ENCODE data around the gene PREX1.

PREX1 gene

DNA sequence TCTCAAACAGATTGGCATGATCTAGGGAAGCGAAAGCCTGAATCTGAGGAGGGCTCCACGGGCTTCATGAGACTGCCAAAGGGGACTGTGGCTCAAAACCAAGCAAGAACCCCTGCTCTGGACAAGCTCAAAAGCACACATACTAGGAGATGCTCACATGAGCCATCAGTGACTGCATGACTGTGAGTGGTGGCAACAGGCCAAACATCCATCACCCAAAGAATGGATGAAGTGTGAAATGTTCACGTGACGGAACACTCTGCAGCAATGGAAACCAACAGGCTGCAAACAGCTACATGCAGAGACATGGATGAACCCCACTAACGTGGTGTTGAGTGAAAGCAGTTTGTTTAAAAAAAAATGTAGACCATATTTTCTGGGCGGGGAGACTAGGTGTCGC lies 136.3 kb downstream of the PREX1 start:
- H2BK120ac ChIP-seq (ENCODE audit: low read depth, low read length): no peak overlapping the region
- no CpG with 5 or more reads among the region's 7 CpGs for WGBS, 2 donors (ENCODE audit: extremely low coverage in 2 of 2, insufficient read length in 2 of 2, insufficient replicate concordance in 1 of 2)
- H3K4ac ChIP-seq (ENCODE audit: low read length): no peak overlapping the region
- no peak overlapping the region for H4K91ac ChIP-seq (ENCODE audit: low read depth, low read length, poor library complexity)
- no peaks in the 10 kb centered on the region for H3K9me3 ChIP-seq (replicated peaks in 1 of 2; ENCODE audit: control insufficient read depth in 2 of 2, insufficient read depth in 1 of 2, low read depth in 1 of 2, low read length in 2 of 2)
- no peak overlapping the region for H3K27ac ChIP-seq (replicated peaks; ENCODE audit: low read length)
- H2BK5ac ChIP-seq (ENCODE audit: low read length): no peak overlapping the region
- H3K14ac ChIP-seq (ENCODE audit: low read length): no peak overlapping the region
- H3K4me2 ChIP-seq (ENCODE audit: insufficient read depth, low read length, poor library complexity, severe bottlenecking): no peak overlapping the region
- no peaks in the 10 kb centered on the region for H3K79me1 ChIP-seq (ENCODE audit: low read depth, low read length)
- no peak overlapping the region for H2BK12ac ChIP-seq (ENCODE audit: low read length)
- no peak overlapping the region for H3K23ac ChIP-seq (ENCODE audit: low read depth, low read length, poor library complexity)
- H3K27me3 ChIP-seq (ENCODE audit: control insufficient read depth in 3 of 3, insufficient read depth in 3 of 3, low read depth in 1 of 3, low read length in 3 of 3): no peaks in the 10 kb centered on the region
- H3K4me1 ChIP-seq (ENCODE audit: control insufficient read depth in 2 of 2, insufficient read depth in 1 of 2, low read depth in 1 of 2, low read length in 2 of 2): peaks cover 0 to 2% of the 10 kb centered on the region in 2 donors
- H2BK15ac ChIP-seq (ENCODE audit: low read length): peak overlapping the region; percentile 27
- peaks cover 0 to 98% of the 10 kb centered on the region in 2 donors for H3K36me3 ChIP-seq (replicated peaks in 1 of 2; ENCODE audit: control insufficient read depth in 2 of 2, insufficient read depth in 2 of 2, low read length in 2 of 2)
- no peak overlapping the region for H3K18ac ChIP-seq (ENCODE audit: low read length)
- H3K9ac ChIP-seq (ENCODE audit: low read depth, low read length, poor library complexity): peak overlapping the region; percentile 40
- no peak for DNase-seq (ENCODE audit: low spot score)
- no peak overlapping the region for H4K8ac ChIP-seq (ENCODE audit: low read depth, low read length)
- H3K4me3 ChIP-seq (ENCODE audit: low read length in 2 of 2): no peak overlapping the region
- no peak overlapping the region for H2AFZ ChIP-seq (ENCODE audit: low read length)
- H2AK5ac ChIP-seq (ENCODE audit: low read depth, low read length): no peak overlapping the region

DNA sequence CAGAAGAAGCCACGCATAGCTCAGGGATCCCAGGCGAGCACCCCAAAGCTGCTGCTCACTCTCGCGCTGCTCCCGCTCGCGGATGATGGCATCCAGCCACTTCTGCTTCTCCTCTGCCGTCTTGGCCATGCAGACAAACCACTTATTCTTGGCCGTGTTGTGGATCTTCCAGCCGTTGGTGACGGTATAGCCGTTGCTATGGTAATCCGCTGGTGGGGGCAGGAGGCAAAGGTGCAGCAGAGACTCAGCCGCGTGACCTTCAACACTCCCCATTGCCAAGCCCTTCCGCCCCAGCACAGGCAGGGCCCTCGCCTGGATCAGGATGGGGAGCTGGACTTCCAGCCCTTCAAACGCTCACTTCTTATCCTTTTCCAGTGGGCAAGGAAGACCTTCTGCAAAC lies 136.9 kb downstream of the PREX1 start:
- no peak overlapping the region for H3K27ac ChIP-seq (replicated peaks; ENCODE audit: low read length)
- H3K4ac ChIP-seq (ENCODE audit: low read length): no peak overlapping the region
- WGBS, 2 donors (ENCODE audit: extremely low coverage in 2 of 2, insufficient read length in 2 of 2, insufficient replicate concordance in 1 of 2): no CpG with 5 or more reads among the region's 18 CpGs

DNA sequence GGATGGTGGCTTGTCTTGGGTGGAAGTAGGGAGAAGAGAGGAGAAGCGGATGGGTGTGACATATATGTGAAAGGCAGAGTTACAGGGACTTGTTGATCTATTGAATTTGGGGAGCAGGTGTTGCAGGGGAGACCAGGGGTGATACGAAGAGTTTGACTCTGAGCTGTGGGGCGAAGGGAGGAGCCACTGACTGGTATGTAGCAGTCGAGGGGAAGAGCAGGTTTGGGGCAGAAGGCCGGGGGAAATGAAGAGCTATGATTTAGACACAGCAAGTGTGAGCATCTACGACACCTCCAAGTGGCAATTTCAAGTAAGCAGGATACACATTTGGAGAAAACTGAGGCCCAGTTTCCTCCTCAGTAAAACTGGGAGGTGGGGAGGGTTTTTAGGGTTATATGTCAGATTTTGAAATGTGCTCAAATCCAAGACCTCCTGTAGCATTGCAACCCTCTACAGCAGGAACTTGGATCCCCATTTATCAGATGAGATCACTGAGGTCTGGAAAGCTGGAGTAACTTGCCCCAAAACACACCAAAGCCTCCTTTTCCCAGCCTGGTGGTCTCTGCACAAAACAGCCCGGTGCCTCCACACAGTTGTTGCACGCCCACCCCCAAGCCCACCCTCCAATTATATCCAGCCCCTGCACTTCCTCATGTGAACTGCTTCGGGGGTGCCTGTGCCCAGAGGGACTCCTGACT lies 137.8 kb downstream of the PREX1 start:
- WGBS, 2 donors (ENCODE audit: extremely low coverage in 2 of 2, insufficient read length in 2 of 2, insufficient replicate concordance in 1 of 2): no CpG with 5 or more reads among the region's 9 CpGs
- H2BK5ac ChIP-seq (ENCODE audit: low read length): no peak overlapping the region
- H3K36me3 ChIP-seq (replicated peaks in 1 of 2; ENCODE audit: control insufficient read depth in 2 of 2, insufficient read depth in 2 of 2, low read length in 2 of 2): peaks cover 0 to 98% of the 10 kb centered on the region in 2 donors
- DNase-seq (ENCODE audit: low spot score): no peak
- H4K8ac ChIP-seq (ENCODE audit: low read depth, low read length): no peak overlapping the region
- H3K9ac ChIP-seq (ENCODE audit: low read depth, low read length, poor library complexity): no peak overlapping the region
- H3K27me3 ChIP-seq (ENCODE audit: control insufficient read depth in 3 of 3, insufficient read depth in 3 of 3, low read depth in 1 of 3, low read length in 3 of 3): no peaks in the 10 kb centered on the region
- H2AFZ ChIP-seq (ENCODE audit: low read length): no peak overlapping the region
- no peak overlapping the region for H2BK12ac ChIP-seq (ENCODE audit: low read length)
- H4K91ac ChIP-seq (ENCODE audit: low read depth, low read length, poor library complexity): no peak overlapping the region
- H3K9me3 ChIP-seq (replicated peaks in 1 of 2; ENCODE audit: control insufficient read depth in 2 of 2, insufficient read depth in 1 of 2, low read depth in 1 of 2, low read length in 2 of 2): no peaks in the 10 kb centered on the region
- H3K18ac ChIP-seq (ENCODE audit: low read length): no peak overlapping the region
- H3K27ac ChIP-seq (replicated peaks; ENCODE audit: low read length): no peak overlapping the region
- H3K79me1 ChIP-seq (ENCODE audit: low read depth, low read length): no peaks in the 10 kb centered on the region
- H3K4me3 ChIP-seq (ENCODE audit: low read length in 2 of 2): no peak overlapping the region
- peaks cover 0 to 5% of the 10 kb centered on the region in 2 donors for H3K4me1 ChIP-seq (ENCODE audit: control insufficient read depth in 2 of 2, insufficient read depth in 1 of 2, low read depth in 1 of 2, low read length in 2 of 2)
- H3K4ac ChIP-seq (ENCODE audit: low read length): no peak overlapping the region
- no peak overlapping the region for H2BK120ac ChIP-seq (ENCODE audit: low read depth, low read length)
- H3K23ac ChIP-seq (ENCODE audit: low read depth, low read length, poor library complexity): no peak overlapping the region
- no peak overlapping the region for H3K4me2 ChIP-seq (ENCODE audit: insufficient read depth, low read length, poor library complexity, severe bottlenecking)
- no peak overlapping the region for H2BK15ac ChIP-seq (ENCODE audit: low read length)
- no peak overlapping the region for H2AK5ac ChIP-seq (ENCODE audit: low read depth, low read length)
- H3K14ac ChIP-seq (ENCODE audit: low read length): no peak overlapping the region

More for the DNA sequence above, 136.9 kb downstream of the PREX1 start:
- H3K4me2 ChIP-seq (ENCODE audit: insufficient read depth, low read length, poor library complexity, severe bottlenecking): no peak overlapping the region
- no peaks in the 10 kb centered on the region for H3K79me1 ChIP-seq (ENCODE audit: low read depth, low read length)
- no peak overlapping the region for H3K14ac ChIP-seq (ENCODE audit: low read length)
- no peak overlapping the region for H3K4me3 ChIP-seq (ENCODE audit: low read length in 2 of 2)
- H4K91ac ChIP-seq (ENCODE audit: low read depth, low read length, poor library complexity): no peak overlapping the region
- no peak for DNase-seq (ENCODE audit: low spot score)
- H3K9me3 ChIP-seq (replicated peaks in 1 of 2; ENCODE audit: control insufficient read depth in 2 of 2, insufficient read depth in 1 of 2, low read depth in 1 of 2, low read length in 2 of 2): no peaks in the 10 kb centered on the region
- H2AK5ac ChIP-seq (ENCODE audit: low read depth, low read length): no peak overlapping the region
- H4K8ac ChIP-seq (ENCODE audit: low read depth, low read length): no peak overlapping the region
- no peak overlapping the region for H2BK120ac ChIP-seq (ENCODE audit: low read depth, low read length)
- no peak overlapping the region for H3K23ac ChIP-seq (ENCODE audit: low read depth, low read length, poor library complexity)
- H2BK5ac ChIP-seq (ENCODE audit: low read length): no peak overlapping the region
- peaks cover 0 to 5% of the 10 kb centered on the region in 2 donors for H3K4me1 ChIP-seq (ENCODE audit: control insufficient read depth in 2 of 2, insufficient read depth in 1 of 2, low read depth in 1 of 2, low read length in 2 of 2)
- no peak overlapping the region for H3K18ac ChIP-seq (ENCODE audit: low read length)
- no peak overlapping the region for H2BK15ac ChIP-seq (ENCODE audit: low read length)
- no peaks in the 10 kb centered on the region for H3K27me3 ChIP-seq (ENCODE audit: control insufficient read depth in 3 of 3, insufficient read depth in 3 of 3, low read depth in 1 of 3, low read length in 3 of 3)
- H2AFZ ChIP-seq (ENCODE audit: low read length): no peak overlapping the region
- peaks cover 0 to 98% of the 10 kb centered on the region in 2 donors for H3K36me3 ChIP-seq (replicated peaks in 1 of 2; ENCODE audit: control insufficient read depth in 2 of 2, insufficient read depth in 2 of 2, low read length in 2 of 2)
- no peak overlapping the region for H3K9ac ChIP-seq (ENCODE audit: low read depth, low read length, poor library complexity)
- H2BK12ac ChIP-seq (ENCODE audit: low read length): no peak overlapping the region

DNA sequence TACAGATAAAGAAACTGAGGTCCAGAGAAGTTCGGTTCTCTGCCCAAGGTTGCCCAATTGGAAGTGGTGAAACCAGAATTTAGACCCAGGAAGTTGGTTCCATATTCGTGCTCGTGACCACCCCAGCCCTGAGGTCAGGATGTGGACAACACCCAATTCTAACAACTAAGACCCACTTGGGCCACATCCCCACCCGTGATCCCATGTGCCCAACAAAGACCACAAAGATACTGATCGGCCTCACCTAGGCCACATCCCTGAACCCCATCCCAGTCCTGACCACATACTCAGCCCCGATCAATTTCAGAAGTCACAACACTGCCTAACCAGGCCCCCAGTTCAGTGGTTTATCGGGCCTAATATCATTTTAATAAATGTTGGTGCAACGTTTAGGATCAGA lies 138.4 kb downstream of the PREX1 start:
- Histone ChIP-seq H3K4me1 (ENCODE audit: control insufficient read depth in 2 of 2, insufficient read depth in 1 of 2, low read depth in 1 of 2, low read length in 2 of 2) (peaks cover 0 to 9% of the 10 kb centered on the region in 2 donors), H3K36me3 (replicated peaks in 1 of 2; ENCODE audit: control insufficient read depth in 2 of 2, insufficient read depth in 2 of 2, low read length in 2 of 2) (peaks cover 0 to 98% of the 10 kb centered on the region in 2 donors), H3K18ac (ENCODE audit: low read length) (no peak overlapping the region), H3K4me2 (ENCODE audit: insufficient read depth, low read length, poor library complexity, severe bottlenecking) (no peak overlapping the region), H3K9me3 (replicated peaks in 1 of 2; ENCODE audit: control insufficient read depth in 2 of 2, insufficient read depth in 1 of 2, low read depth in 1 of 2, low read length in 2 of 2) (no peaks in the 10 kb centered on the region), H3K4me3 (ENCODE audit: low read length in 2 of 2) (no peak overlapping the region), H3K27ac (replicated peaks; ENCODE audit: low read length) (no peak overlapping the region), H2BK120ac (ENCODE audit: low read depth, low read length) (no peak overlapping the region), H3K27me3 (ENCODE audit: control insufficient read depth in 3 of 3, insufficient read depth in 3 of 3, low read depth in 1 of 3, low read length in 3 of 3) (no peaks in the 10 kb centered on the region), H4K91ac (ENCODE audit: low read depth, low read length, poor library complexity) (no peak overlapping the region), H2BK5ac (ENCODE audit: low read length) (no peak overlapping the region), H3K9ac (ENCODE audit: low read depth, low read length, poor library complexity) (no peak overlapping the region), H2AFZ (ENCODE audit: low read length) (no peak overlapping the region), H2BK12ac (ENCODE audit: low read length) (no peak overlapping the region), H4K8ac (ENCODE audit: low read depth, low read length) (no peak overlapping the region), H3K14ac (ENCODE audit: low read length) (no peak overlapping the region), H3K79me1 (ENCODE audit: low read depth, low read length) (no peaks in the 10 kb centered on the region), H2AK5ac (ENCODE audit: low read depth, low read length) (no peak overlapping the region), H3K23ac (ENCODE audit: low read depth, low read length, poor library complexity) (no peak overlapping the region), H2BK15ac (ENCODE audit: low read length) (no peak overlapping the region), H3K4ac (ENCODE audit: low read length) (no peak overlapping the region)
- no CpG with 5 or more reads among the region's 8 CpGs for WGBS, 2 donors (ENCODE audit: extremely low coverage in 2 of 2, insufficient read length in 2 of 2, insufficient replicate concordance in 1 of 2)
- DNase-seq (ENCODE audit: low spot score): no peak
